Lung (tissue), 12 donors: ENCODE data around the gene CHN1. TPM values are rescaled to one million over a fixed set of nuclear protein-coding genes. Genes with fewer than 3 reads are reported as not detected.
A peak's percentile ranks its signal among the peaks of the same experiment; 100 is the strongest.

ENCODE experiments used
- ATAC-seq: fragments of 200-7000 bp; cut with Tn5 transposase; one replicate; pipeline ENCODE4 v1.9.1; 2020; ENCODE audit warnings: moderate number of reproducible peaks; ENCODE audit not compliant: insufficient read depth, low FRiP score
- DNase-seq, 3 donors: peaks; one replicate each; pipeline ENCODE4 v3.0.0-alpha.2; 2013 to 2017
- H3K27ac ChIP-seq, 2 donors: one replicate each; pipeline ENCODE4 v1.5.1; 2013; ENCODE audit warnings: mild to moderate bottlenecking in 2 of 2, moderate library complexity in 2 of 2, control low read depth in 1 of 2, inconsistent platforms in 1 of 2, low read depth in 1 of 2, low read length in 1 of 2
- H3K27me3 ChIP-seq, 3 donors: one replicate each; pipeline ENCODE4 v1.5.1; 2013; ENCODE audit warnings: low read length in 2 of 3; ENCODE audit not compliant: control insufficient read depth in 3 of 3, insufficient read depth in 3 of 3
- H3K36me3 ChIP-seq, 4 donors: one replicate each; pipeline ENCODE4 v1.5.1; 2013; ENCODE audit warnings: low read length in 4 of 4, mild to moderate bottlenecking in 1 of 4, moderate library complexity in 1 of 4; ENCODE audit not compliant: control insufficient read depth in 4 of 4, insufficient read depth in 4 of 4
- H3K4me1 ChIP-seq, 5 donors: one replicate each; pipeline ENCODE4 v1.5.1; 2013; ENCODE audit warnings: low read length in 5 of 5, mild to moderate bottlenecking in 2 of 5, moderate library complexity in 1 of 5; ENCODE audit not compliant: control insufficient read depth in 5 of 5, insufficient read depth in 5 of 5
- H3K4me3 ChIP-seq: one replicate; pipeline ENCODE4 v1.5.1; 2013; ENCODE audit warnings: mild to moderate bottlenecking, control low read depth, moderate library complexity
- H3K9ac ChIP-seq, 2 donors: one replicate each; pipeline ENCODE4 v1.5.1; 2013; ENCODE audit warnings: low read length in 2 of 2, control low read depth in 1 of 2; ENCODE audit not compliant: insufficient read depth in 1 of 2
- H3K9me3 ChIP-seq, 4 donors: one replicate each; pipeline ENCODE4 v1.5.1; 2013; ENCODE audit warnings: low read length in 3 of 4, mild to moderate bottlenecking in 1 of 4, moderate library complexity in 1 of 4; ENCODE audit not compliant: control insufficient read depth in 4 of 4, insufficient read depth in 3 of 4
- WGBS, 2 donors: extraction: QIAGEN DNeasy Blood & Tissue Kit; methylation state at CpG; one replicate each; pipeline ENCODE4 v1.1.7; 2013; 5-methylcytosine and 5-hydroxymethylcytosine counted together
- polyA plus RNA-seq, 2 donors: library from polyadenylated mRNA; stranded (reverse); fragments of 200-250 nt; gene quantifications; one replicate each; pipeline ENCODE4 v1.2.1, GENCODE V29; 2013
- total RNA-seq, 2 donors: library from RNA; depleted of rRNA in 1 of 2; stranded (reverse); fragments of >200 nt in 1 of 2; gene quantifications; one replicate each; pipeline ENCODE4 v1.2.1, GENCODE V29; 2014 to 2021
- TF ChIP-seq, protein P1 (sequence below): IDR thresholded peaks from 2 replicates; pipeline ENCODE4 v1.5.1; 2012; ENCODE audit warnings: mild to moderate bottlenecking; ENCODE audit errors: control extremely low read depth, extremely low read depth
- donor health status: control.
- donor health status: control.
- donor health status: Bipolar disorder and iron deficiency.
- donor health status: healthy.
- donor health status: DM: yes; HTN: yes; CAD: no.

The CHN1 gene
- total and polyA plus RNA-seq, 4 donors: 6.8 to 80.9 (median 14.5) TPM

DNA sequence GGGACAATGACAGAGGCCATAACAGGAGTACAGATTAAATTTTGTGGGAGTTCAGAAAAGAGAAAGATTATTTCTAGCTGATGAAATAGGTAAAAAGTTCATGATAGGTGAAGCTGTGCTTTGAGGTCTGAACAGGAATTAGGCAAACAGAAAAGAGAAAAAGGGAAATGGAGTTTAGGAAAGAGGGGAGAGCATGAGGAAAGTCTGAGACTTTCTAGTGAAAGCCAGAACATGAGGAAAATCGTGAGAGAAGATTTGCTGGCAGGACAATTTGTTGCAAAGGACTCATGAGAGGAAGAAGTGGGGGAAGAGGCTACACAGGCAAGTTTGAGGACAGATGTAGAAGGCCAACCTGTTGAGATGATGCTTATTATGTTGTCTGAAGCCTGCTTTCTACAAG lies 6.3 kb upstream of the CHN1 start:
- TF ChIP-seq, protein P1, sequence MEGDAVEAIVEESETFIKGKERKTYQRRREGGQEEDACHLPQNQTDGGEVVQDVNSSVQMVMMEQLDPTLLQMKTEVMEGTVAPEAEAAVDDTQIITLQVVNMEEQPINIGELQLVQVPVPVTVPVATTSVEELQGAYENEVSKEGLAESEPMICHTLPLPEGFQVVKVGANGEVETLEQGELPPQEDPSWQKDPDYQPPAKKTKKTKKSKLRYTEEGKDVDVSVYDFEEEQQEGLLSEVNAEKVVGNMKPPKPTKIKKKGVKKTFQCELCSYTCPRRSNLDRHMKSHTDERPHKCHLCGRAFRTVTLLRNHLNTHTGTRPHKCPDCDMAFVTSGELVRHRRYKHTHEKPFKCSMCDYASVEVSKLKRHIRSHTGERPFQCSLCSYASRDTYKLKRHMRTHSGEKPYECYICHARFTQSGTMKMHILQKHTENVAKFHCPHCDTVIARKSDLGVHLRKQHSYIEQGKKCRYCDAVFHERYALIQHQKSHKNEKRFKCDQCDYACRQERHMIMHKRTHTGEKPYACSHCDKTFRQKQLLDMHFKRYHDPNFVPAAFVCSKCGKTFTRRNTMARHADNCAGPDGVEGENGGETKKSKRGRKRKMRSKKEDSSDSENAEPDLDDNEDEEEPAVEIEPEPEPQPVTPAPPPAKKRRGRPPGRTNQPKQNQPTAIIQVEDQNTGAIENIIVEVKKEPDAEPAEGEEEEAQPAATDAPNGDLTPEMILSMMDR: no peak
- no peak for DNase-seq
- Histone ChIP-seq H3K9ac (no peak overlapping the region), H3K4me3 (no peak overlapping the region), H3K27ac (no peak overlapping the region), H3K27me3 (peaks cover 0 to 10% (median 3%) of the 10 kb centered on the region in 3 donors), H3K4me1 (peaks cover 0 to 12% (median 5%) of the 10 kb centered on the region in 5 donors), H3K9me3 (no peaks in the 10 kb centered on the region), H3K36me3 (no peaks in the 10 kb centered on the region)
- WGBS, 2 donors: 39 to 43% methylated on average over 1 of the region's 1 CpG
- no peak for ATAC-seq

DNA sequence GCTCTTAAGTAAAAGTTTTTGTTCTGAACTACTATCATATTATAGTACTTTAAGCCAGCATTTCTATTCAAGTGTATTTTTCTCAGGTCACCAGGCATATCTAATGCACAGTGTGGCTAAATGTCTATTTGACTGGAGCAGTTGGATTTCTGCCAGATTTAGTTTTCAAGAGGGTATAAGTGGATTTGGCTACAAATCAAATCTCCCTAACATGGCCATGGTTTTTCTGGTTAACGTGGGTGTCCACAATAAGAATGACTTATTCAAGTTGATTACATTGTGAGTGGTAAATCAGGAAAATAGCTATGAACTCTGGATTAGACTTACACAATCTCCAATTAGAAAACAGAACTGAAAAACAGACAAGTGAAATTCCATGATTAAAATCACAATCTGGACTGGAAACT lies 5.7 kb upstream of the CHN1 start:
- TF ChIP-seq, protein P1: no peak
- 40 to 61% methylated on average over 1 of the region's 1 CpG for WGBS, 2 donors
- no peaks in the 10 kb centered on the region for H3K36me3 ChIP-seq
- H3K4me3 ChIP-seq: no peak overlapping the region
- peak in 2 of 3 donors; percentile 57 to 74 for DNase-seq
- no peaks in the 10 kb centered on the region for H3K9me3 ChIP-seq
- H3K27me3 ChIP-seq: peaks cover 0 to 10% (median 3%) of the 10 kb centered on the region in 3 donors
- H3K4me1 ChIP-seq: peaks cover 0 to 12% (median 5%) of the 10 kb centered on the region in 5 donors
- no peak overlapping the region for H3K9ac ChIP-seq
- no peak overlapping the region for H3K27ac ChIP-seq
- ATAC-seq: peak; percentile 53

DNA sequence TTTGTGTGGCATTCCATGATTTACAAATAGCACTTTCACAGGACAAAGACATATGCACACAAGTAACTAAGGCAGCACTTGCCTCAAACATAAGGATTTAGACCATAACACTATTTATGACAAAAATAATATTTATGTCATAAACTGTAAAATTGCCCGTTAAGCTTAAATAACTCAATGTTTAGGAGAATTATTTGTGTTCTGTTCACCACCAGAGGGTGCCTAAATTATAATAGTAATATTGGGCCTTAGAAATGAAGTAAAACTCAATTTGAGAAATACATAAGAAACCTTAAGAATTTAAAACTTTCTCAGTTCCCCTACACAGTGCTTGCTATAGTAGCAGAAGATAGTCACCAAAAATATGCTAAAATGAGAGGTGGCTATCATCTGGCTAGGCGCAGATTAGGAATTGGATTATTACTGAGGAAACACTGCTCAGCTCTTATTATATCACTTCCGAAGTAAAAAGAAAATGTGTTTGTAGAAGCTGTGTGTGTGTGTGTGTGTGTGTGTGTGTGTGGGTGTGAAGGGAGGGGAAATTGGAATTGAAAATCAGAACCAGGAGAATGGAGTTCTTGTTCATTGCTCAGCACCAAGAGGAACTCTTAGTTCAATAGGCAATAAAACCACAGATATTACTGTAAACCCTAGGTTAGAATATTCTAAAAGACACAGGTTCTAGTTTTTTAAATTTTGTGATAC lies 4.9 kb upstream of the CHN1 start:
- TF ChIP-seq, protein P1: no peak
- 80 to 89% methylated on average over 3 of the region's 3 CpGs for WGBS, 2 donors

More for the DNA sequence above, 4.9 kb upstream of the CHN1 start:
- Histone ChIP-seq H3K4me1 (peaks cover 0 to 12% (median 5%) of the 10 kb centered on the region in 5 donors), H3K4me3 (no peak overlapping the region), H3K36me3 (no peaks in the 10 kb centered on the region), H3K9me3 (no peaks in the 10 kb centered on the region), H3K9ac (no peak overlapping the region), H3K27me3 (peaks cover 0 to 10% (median 3%) of the 10 kb centered on the region in 3 donors), H3K27ac (peak overlapping the region in 1 of 2 donors; percentile 21)
- DNase-seq: no peak
- no peak for ATAC-seq
